PC-9 (cell line): ENCODE measurements around the gene ART4. TPM values are rescaled to one million over a fixed set of nuclear protein-coding genes. Genes with fewer than 3 reads are reported as not detected.

Experiments used
- BruUV-seq: library from RNA; stranded (reverse); fragments of 400-500 nt; replicated peaks from 2 replicates; lab custom pipeline; 2021; lab: Mats Ljungman, UMichigan
- CTCF ChIA-PET: fragments of 300-600 bp; sonication (Branson Sonifier 250); formaldehyde crosslinking; loops from one replicate; lab custom pipeline; 2022; ENCODE audit warnings: antibody characterized with exemption; lab: Charles Lee
- POLR2A ChIA-PET: fragments of 300-600 bp; sonication (Branson Sonifier 250); formaldehyde crosslinking; loops from one replicate; lab custom pipeline; 2022; ENCODE audit warnings: antibody characterized with exemption; ENCODE audit not compliant: unreplicated experiment; lab: Charles Lee
- DNase-seq, 2 experiments: peaks; one replicate each; pipeline versions ENCODE4 v3.0.0 to v3.0.0-alpha.2; 2015 to 2022; ENCODE audit warnings: mixed read lengths in 1 of 2
- H2AFZ ChIP-seq: fragments of 200-600 bp; sonication (generic); 2 replicates; pipeline ENCODE4 v1.8.1; 2017; ENCODE audit warnings: antibody characterized with exemption
- H3F3A ChIP-seq: fragments of 200-600 bp; sonication (generic); 2 replicates; pipeline ENCODE4 v1.8.1; 2017; ENCODE audit warnings: antibody characterized with exemption, mild to moderate bottlenecking, low read depth; ENCODE audit not compliant: insufficient read depth
- H3K27ac ChIP-seq: fragments of 200-600 bp; sonication (generic); 2 replicates; pipeline ENCODE4 v1.6.1; 2016; ENCODE audit warnings: mixed run types
- H3K27me3 ChIP-seq: fragments of 200-600 bp; sonication (generic); 2 replicates; pipeline ENCODE4 v1.6.1; 2016; ENCODE audit warnings: low read depth, mixed run types; ENCODE audit not compliant: insufficient read depth
- H3K36me3 ChIP-seq: fragments of 200-600 bp; sonication (generic); 2 replicates; pipeline ENCODE4 v1.6.1; 2016; ENCODE audit warnings: low read depth, mixed run types
- H3K4me1 ChIP-seq: fragments of 200-600 bp; sonication (generic); replicated peaks from 2 replicates; pipeline ENCODE4 v1.6.1; 2016; ENCODE audit warnings: mixed run types; ENCODE audit not compliant: insufficient read depth
- H3K4me2 ChIP-seq: fragments of 200-600 bp; sonication (generic); 2 replicates; pipeline ENCODE4 v1.6.1; 2017; ENCODE audit warnings: mixed run types
- H3K4me3 ChIP-seq: fragments of 200-600 bp; sonication (generic); 2 replicates; pipeline ENCODE4 v1.6.1; 2016; ENCODE audit warnings: mixed run types
- H3K79me2 ChIP-seq: fragments of 200-600 bp; sonication (generic); 2 replicates; pipeline ENCODE4 v1.6.1; 2017; ENCODE audit warnings: low read depth, mixed run types
- H3K9me2 ChIP-seq: fragments of 200-600 bp; sonication (generic); 2 replicates; pipeline ENCODE4 v1.8.1; 2017; ENCODE audit warnings: mild to moderate bottlenecking; ENCODE audit not compliant: insufficient read depth
- H3K9me3 ChIP-seq: fragments of 200-600 bp; sonication (generic); 2 replicates; pipeline ENCODE4 v1.8.1; 2016; ENCODE audit warnings: low read depth; ENCODE audit not compliant: insufficient read depth
- H4K20me1 ChIP-seq: fragments of 200-600 bp; sonication (generic); 2 replicates; pipeline ENCODE4 v1.8.1; 2017; ENCODE audit not compliant: insufficient read depth
- EZH2 ChIP-seq: fragments of 200-600 bp; sonication (generic); IDR thresholded peaks from 2 replicates; pipeline ENCODE4 v1.8.0; 2017; ENCODE audit warnings: antibody characterized with exemption, low read depth
- intact Hi-C: fragments of 100-400 bp; cut with micrococcal nuclease; formaldehyde crosslinking; loops from one replicate; pipeline ENCODE4 v1.10.0; 2022; ENCODE audit not compliant: unreplicated experiment
- total RNA-seq: library from RNA; stranded (reverse); gene quantifications from 2 replicates; pipeline ENCODE4 v1.2.3, GENCODE V29; 2021
- TF ChIP-seq, protein P1 (sequence below): fragments of 200-600 bp; sonication (generic); conservative IDR thresholded peaks from 2 replicates; pipeline ENCODE4 v1.6.1; 2017; ENCODE audit warnings: mixed run types, antibody characterized with exemption, mild to moderate bottlenecking, moderate library complexity

The ART4 gene
- total RNA-seq, 1 experiment from 2014 or later = not detected

DNA sequence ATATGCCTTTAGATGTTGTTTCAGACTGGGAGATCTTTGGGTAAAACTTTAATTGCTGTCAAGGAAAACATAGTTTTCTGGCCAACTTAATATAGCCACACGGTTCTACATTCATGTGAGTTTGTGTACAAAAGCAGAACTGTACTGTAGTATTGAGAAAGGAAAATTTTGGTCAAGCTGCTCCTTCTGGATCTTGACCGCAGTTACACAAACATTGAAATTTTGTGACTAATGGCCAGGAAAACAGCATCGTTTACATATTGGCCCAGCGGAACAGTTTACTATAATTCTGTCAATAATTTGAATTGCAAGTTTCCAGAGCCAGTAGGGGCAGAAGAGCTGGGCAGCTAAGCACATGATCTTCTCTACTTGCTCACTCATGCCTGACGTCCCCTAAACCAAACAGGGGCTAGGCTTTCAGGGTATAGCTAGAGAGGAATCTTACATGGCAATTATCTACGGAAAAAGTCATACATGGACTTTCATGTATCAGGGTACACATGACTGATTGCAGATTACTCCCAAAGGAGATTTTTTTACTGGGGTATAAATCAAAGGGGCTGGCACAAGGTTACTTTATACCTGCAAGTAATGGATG, 11.4 kb upstream of the ART4 start:
- Histone ChIP-seq H3K79me2 (no peaks in the 10 kb centered on the region), H3K9me2 (no peaks in the 10 kb centered on the region), H3F3A (no peaks in the 10 kb centered on the region), H3K4me3 (no peak overlapping the region), H3K36me3 (no peaks in the 10 kb centered on the region), H4K20me1 (no peaks in the 10 kb centered on the region), H3K27me3 (no peaks in the 10 kb centered on the region), H3K9me3 (peaks cover 1% of the 10 kb centered on the region; the same call in 1 of the 2 replicates), H3K4me1 (no peaks in the 10 kb centered on the region; the same call in 1 of the 2 replicates), H3K4me2 (no peak overlapping the region), H3K27ac (no peak overlapping the region), H2AFZ (no peak overlapping the region)
- no peak for DNase-seq
- intact Hi-C loops = no loop called here
- CTCF ChIA-PET = no interaction called here
- TF ChIP-seq, protein P1, sequence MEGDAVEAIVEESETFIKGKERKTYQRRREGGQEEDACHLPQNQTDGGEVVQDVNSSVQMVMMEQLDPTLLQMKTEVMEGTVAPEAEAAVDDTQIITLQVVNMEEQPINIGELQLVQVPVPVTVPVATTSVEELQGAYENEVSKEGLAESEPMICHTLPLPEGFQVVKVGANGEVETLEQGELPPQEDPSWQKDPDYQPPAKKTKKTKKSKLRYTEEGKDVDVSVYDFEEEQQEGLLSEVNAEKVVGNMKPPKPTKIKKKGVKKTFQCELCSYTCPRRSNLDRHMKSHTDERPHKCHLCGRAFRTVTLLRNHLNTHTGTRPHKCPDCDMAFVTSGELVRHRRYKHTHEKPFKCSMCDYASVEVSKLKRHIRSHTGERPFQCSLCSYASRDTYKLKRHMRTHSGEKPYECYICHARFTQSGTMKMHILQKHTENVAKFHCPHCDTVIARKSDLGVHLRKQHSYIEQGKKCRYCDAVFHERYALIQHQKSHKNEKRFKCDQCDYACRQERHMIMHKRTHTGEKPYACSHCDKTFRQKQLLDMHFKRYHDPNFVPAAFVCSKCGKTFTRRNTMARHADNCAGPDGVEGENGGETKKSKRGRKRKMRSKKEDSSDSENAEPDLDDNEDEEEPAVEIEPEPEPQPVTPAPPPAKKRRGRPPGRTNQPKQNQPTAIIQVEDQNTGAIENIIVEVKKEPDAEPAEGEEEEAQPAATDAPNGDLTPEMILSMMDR = no peak
- TF ChIP-seq EZH2 = no peak
- POLR2A ChIA-PET = interaction anchor here (0.6 kb wide), 1 partner anchor 383 kb away, joined by 4 read pairs; no protein-coding TSS in a partner anchor
- no TSS peak for BruUV-seq

DNA sequence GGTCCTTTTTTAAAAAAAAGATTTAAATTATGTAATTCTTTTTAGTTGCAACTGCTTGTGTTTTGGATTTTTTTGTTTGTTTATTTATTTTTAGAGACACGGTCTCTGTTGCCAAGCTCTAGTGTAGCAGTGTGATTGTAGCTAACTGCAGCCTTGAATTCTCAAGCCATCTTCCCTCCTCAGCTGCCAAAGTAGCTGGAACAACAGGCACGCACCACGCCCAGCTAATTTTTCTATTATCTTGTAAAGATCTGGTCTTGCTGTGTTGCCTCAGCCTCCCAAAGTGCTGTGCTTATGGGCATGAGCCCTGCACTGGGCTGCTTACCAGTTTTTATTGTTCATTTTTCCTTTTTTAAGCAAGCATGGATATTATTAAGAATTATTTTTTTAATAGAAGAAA, 10.6 kb upstream of the ART4 start:
- CTCF ChIA-PET = no interaction called here
- TF ChIP-seq EZH2 = no peak
- TF ChIP-seq, protein P1 = no peak

DNA sequence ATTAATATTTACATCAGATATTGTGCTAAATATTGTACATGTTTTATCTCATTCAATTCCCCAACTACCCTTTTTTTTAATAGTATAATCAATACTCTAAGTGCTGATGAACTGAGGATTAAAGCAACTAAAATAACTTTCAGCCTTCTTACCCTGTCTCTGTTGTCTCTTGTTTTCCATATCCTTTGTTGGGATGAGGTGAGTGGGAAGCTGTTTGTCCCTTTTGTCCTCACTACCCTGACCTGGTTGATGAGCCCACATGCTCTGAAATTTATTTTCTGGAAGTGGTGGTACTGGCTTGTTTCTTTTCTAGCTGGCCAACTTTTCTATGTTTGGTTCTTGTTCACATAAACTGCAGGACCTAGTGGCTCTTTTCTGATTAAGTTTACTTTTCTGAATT, 9.6 kb upstream of the ART4 start:
- Histone ChIP-seq H3K9me3 (no peaks in the 10 kb centered on the region), H3K4me2 (no peak overlapping the region), H3K79me2 (no peaks in the 10 kb centered on the region), H3K9me2 (no peaks in the 10 kb centered on the region), H3K27me3 (no peaks in the 10 kb centered on the region), H2AFZ (no peak overlapping the region), H4K20me1 (no peaks in the 10 kb centered on the region), H3F3A (no peaks in the 10 kb centered on the region), H3K4me3 (no peak overlapping the region), H3K4me1 (no peaks in the 10 kb centered on the region; the same call in 1 of the 2 replicates), H3K36me3 (no peaks in the 10 kb centered on the region), H3K27ac (no peak overlapping the region)
- TF ChIP-seq, protein P1 = no peak
- no peak for TF ChIP-seq EZH2
- ChIA-PET CTCF (no interaction called here), POLR2A (interaction anchor here (0.6 kb wide), 1 partner anchor 65 kb away, joined by 3 read pairs; no protein-coding TSS in a partner anchor)
- intact Hi-C loops = no loop called here
- no peak for DNase-seq
- BruUV-seq = no TSS peak

More for the DNA sequence above, 10.6 kb upstream of the ART4 start:
- no peaks in the 10 kb centered on the region for H3K36me3 ChIP-seq
- POLR2A ChIA-PET = interaction anchor here (0.6 kb wide), 1 partner anchor 384 kb away, joined by 4 read pairs; no protein-coding TSS in a partner anchor
- DNase-seq = no peak
- no peak overlapping the region for H3K27ac ChIP-seq
- H3K9me3 ChIP-seq = no peaks in the 10 kb centered on the region; the same call in 1 of the 2 replicates
- H3F3A ChIP-seq = no peaks in the 10 kb centered on the region
- no peak overlapping the region for H2AFZ ChIP-seq
- no peaks in the 10 kb centered on the region for H4K20me1 ChIP-seq
- intact Hi-C loops = no loop called here
- H3K4me2 ChIP-seq = no peak overlapping the region
- H3K27me3 ChIP-seq = no peaks in the 10 kb centered on the region
- BruUV-seq = no TSS peak
- H3K79me2 ChIP-seq = no peaks in the 10 kb centered on the region
- H3K9me2 ChIP-seq = no peaks in the 10 kb centered on the region
- no peak overlapping the region for H3K4me3 ChIP-seq
- no peaks in the 10 kb centered on the region; the same call in 1 of the 2 replicates for H3K4me1 ChIP-seq
